Natural killer cell (primary cell): Measurements from ENCODE around the gene ROPN1B. TPM values are rescaled to one million over a fixed set of nuclear protein-coding genes. Genes with fewer than 3 reads are reported as not detected.

Experiments
- ATAC-seq, 3 donors: fragments of 150-1000 bp in 2 of 3; fragments of 200-7000 bp in 1 of 3; cut with Tn5 transposase; 1 replicate in 1 of 3; 2 replicates in 2 of 3; pipeline ENCODE4 v1.10.0; 2021; ENCODE audit warnings: mild to moderate bottlenecking in 2 of 3, moderate library complexity in 2 of 3
- DNase-seq, 2 donors: peaks; one replicate each; pipeline versions ENCODE4 v3.0.0 to v3.0.0-alpha.2; 2013 to 2021; ENCODE audit warnings: mixed read lengths in 1 of 2
- H3K27ac ChIP-seq: one replicate; pipeline ENCODE4 v1.5.1; 2013; ENCODE audit warnings: mild to moderate bottlenecking, low read length
- H3K27me3 ChIP-seq: one replicate; pipeline ENCODE4 v1.6.1; 2013; ENCODE audit warnings: low read length; ENCODE audit not compliant: control insufficient read depth, insufficient read depth
- H3K36me3 ChIP-seq: one replicate; pipeline ENCODE4 v1.6.1; 2013; ENCODE audit warnings: low read length; ENCODE audit not compliant: control insufficient read depth, insufficient read depth
- H3K4me1 ChIP-seq: one replicate; pipeline ENCODE4 v1.6.1; 2013; ENCODE audit warnings: low read length; ENCODE audit not compliant: control insufficient read depth, insufficient read depth
- H3K4me3 ChIP-seq: one replicate; pipeline ENCODE4 v1.5.1; 2013; ENCODE audit warnings: low read length
- H3K9me3 ChIP-seq: one replicate; pipeline ENCODE4 v1.6.1; 2013; ENCODE audit warnings: low read length; ENCODE audit not compliant: control insufficient read depth, insufficient read depth
- H3K27ac Mint-ChIP-seq, 2 donors: one replicate each; pipeline ENCODE4 v1.8.0; 2022; ENCODE audit warnings: mild to moderate bottlenecking in 2 of 2, mixed read lengths in 2 of 2, moderate library complexity in 1 of 2
- H3K27me3 Mint-ChIP-seq, 2 donors: one replicate each; pipeline ENCODE4 v1.8.0; 2022; ENCODE audit warnings: low read depth in 2 of 2, mixed read lengths in 2 of 2
- H3K36me3 Mint-ChIP-seq: one replicate; pipeline ENCODE4 v1.8.0; 2022; ENCODE audit warnings: mixed read lengths
- H3K4me1 Mint-ChIP-seq, 2 donors: one replicate each; pipeline ENCODE4 v1.8.0; 2022; ENCODE audit warnings: mixed read lengths in 2 of 2
- H3K4me3 Mint-ChIP-seq: one replicate; pipeline ENCODE4 v1.8.0; 2022; ENCODE audit warnings: mild to moderate bottlenecking, moderate library complexity, mixed read lengths
- H3K9me3 Mint-ChIP-seq, 2 donors: one replicate each; pipeline ENCODE4 v1.8.0; 2022; ENCODE audit warnings: mixed read lengths in 2 of 2
- CTCF ChIP-seq: fragments of 200-600 bp; IDR thresholded peaks from one replicate; pipeline ENCODE4 v1.8.0; 2022; ENCODE audit warnings: antibody characterized with exemption
- WGBS: methylation state at CpG from one replicate; pipeline ENCODE4 v1.1.7; 2013; ENCODE audit warnings: missing lambda C conversion rate; ENCODE audit not compliant: insufficient coverage; 5-methylcytosine and 5-hydroxymethylcytosine counted together
- intact Hi-C: fragments of 100-400 bp; cut with micrococcal nuclease; formaldehyde crosslinking; loops from one replicate; pipeline ENCODE4 v1.14.2; 2022
- total RNA-seq, 4 donors: library from RNA; stranded (reverse); fragments of 120-200 nt in 1 of 4; gene quantifications; one replicate each; pipeline versions ENCODE4 v1.2.3 to v1.2.4, GENCODE V29; 2013 to 2022

ROPN1B gene
- total RNA-seq, 3 donors from 2014 or later (not counting 1 experiment from before 2014, with no cell fraction given) = not detected

DNA sequence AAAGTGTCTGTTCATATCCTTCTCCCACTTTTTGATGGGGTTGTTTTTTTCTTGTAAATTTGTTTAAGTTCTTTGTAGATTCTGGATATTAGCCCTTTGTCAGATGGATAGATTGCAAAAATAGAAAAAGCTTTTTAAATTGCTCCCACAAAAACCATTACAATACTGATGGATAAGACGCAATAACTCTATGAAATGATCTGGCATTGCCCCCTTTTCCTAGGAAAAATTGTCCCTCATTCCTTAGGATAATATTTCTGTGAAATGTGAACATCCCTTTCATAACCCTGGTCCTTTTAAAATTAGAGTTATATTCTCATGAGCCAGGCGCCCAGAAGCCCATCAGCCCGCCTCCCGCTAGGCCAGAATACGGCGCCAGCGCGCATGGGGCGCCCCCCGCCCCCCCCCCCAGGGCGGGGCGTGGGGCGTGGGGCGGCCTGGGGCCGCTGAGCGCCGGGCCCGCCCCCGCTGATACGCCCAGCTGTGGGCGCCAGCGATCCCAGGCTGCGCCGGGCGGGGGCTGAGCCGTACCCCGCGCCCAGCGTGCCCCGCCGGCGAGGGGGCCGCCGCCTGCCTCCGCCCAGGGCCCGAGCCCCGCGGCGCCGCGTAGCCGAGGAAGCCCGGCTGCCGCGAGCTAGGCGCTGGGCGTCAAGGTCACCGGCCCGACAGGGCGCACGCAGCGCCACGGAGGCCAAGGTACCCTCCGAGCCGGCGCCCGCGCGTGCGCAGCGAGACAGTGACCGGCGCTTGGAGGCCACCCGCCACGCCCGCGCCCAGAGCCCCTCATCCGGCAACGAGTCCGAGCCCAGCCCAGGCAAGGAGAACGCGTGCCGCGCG lies 11.1 kb upstream of the ROPN1B start:
- H3K9me3 ChIP-seq = no peaks in the 10 kb centered on the region
- no peaks in the 10 kb centered on the region for H3K36me3 ChIP-seq
- Mint-ChIP-seq H3K4me3 (no peak overlapping the region), H3K4me1 (no peaks in the 10 kb centered on the region), H3K9me3 (no peaks in the 10 kb centered on the region), H3K27ac (no peak overlapping the region), H3K27me3 (peaks cover 5 to 15% of the 10 kb centered on the region in 2 donors), H3K36me3 (no peaks in the 10 kb centered on the region)
- intact Hi-C loops = no loop called here
- no peak overlapping the region for H3K27ac ChIP-seq
- no peak overlapping the region for H3K4me3 ChIP-seq
- no peaks in the 10 kb centered on the region for H3K4me1 ChIP-seq
- no peak for TF ChIP-seq CTCF
- DNase-seq = no peak
- WGBS = 15% methylated on average over 71 of the region's 75 CpGs
- peak in 2 of 3 donors; percentile 47 to 68 for ATAC-seq
- peaks cover 3% of the 10 kb centered on the region for H3K27me3 ChIP-seq

DNA sequence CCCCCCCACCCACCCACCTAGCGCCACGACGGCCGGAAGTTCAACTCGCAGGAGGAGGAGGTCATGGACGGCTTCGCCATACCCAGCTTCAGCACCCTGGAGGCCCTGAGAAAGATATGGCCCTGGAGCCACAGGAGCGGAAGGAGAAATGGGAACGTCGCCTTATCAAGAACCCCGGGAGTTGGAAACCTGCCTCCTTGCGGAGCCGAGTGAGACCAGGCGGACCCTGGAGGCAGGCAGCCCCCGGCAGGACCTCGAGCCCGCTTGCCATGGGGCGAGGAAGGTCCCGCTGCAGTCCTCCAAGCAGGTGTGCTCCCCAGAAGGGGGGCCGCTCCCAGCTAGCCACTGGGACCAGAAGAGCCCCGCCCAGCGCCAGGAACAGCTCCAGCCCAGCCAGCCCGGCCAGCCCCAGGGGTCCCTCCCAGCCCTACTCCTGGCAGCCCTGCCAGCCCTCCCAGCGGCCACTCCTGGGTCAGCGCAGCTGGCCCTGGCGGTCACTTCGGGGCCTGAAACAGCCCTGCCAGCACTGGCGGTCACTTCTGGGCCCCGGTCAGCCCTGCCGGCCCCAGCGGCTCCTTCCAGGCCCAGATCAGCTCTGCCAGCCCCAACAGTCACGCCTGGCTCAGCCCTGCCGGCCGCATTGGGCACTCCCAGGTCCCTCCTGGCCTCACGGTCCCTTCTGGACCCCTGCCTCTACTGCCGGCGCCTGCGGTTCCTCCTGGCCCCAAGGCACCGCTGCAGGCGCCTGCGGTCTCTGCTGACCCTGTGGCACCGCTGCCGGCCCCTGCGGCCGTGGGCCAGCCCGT lies 10.3 kb upstream of the ROPN1B start:
- Histone ChIP-seq H3K36me3 (no peaks in the 10 kb centered on the region), H3K9me3 (no peaks in the 10 kb centered on the region), H3K27ac (no peak overlapping the region), H3K4me1 (no peaks in the 10 kb centered on the region), H3K4me3 (no peak overlapping the region), H3K27me3 (peaks cover 3% of the 10 kb centered on the region)
- TF ChIP-seq CTCF = no peak
- H3K9me3 Mint-ChIP-seq = no peaks in the 10 kb centered on the region
- intact Hi-C loops = no loop called here
- H3K4me3 Mint-ChIP-seq = no peak overlapping the region
- no peak for DNase-seq
- H3K27me3 Mint-ChIP-seq = peaks cover 5 to 11% of the 10 kb centered on the region in 2 donors
- H3K36me3 Mint-ChIP-seq = no peaks in the 10 kb centered on the region
- no peaks in the 10 kb centered on the region for H3K4me1 Mint-ChIP-seq
- H3K27ac Mint-ChIP-seq = no peak overlapping the region
- peak in 1 of 3 donors; percentile 7 for ATAC-seq
- 80% methylated on average over 45 of the region's 46 CpGs for WGBS

- 93% methylated on average over 39 of the region's 39 CpGs for WGBS
- Mint-ChIP-seq H3K36me3 (no peaks in the 10 kb centered on the region), H3K27me3 (peaks cover 5 to 8% of the 10 kb centered on the region in 2 donors), H3K4me1 (no peaks in the 10 kb centered on the region), H3K4me3 (no peak overlapping the region), H3K27ac (no peak overlapping the region), H3K9me3 (no peaks in the 10 kb centered on the region)
- H3K4me1 ChIP-seq = no peaks in the 10 kb centered on the region
- H3K36me3 ChIP-seq = no peaks in the 10 kb centered on the region
- no peak for DNase-seq
- no peak overlapping the region for H3K4me3 ChIP-seq
- no peak for TF ChIP-seq CTCF
- H3K27ac ChIP-seq = no peak overlapping the region
- intact Hi-C loops = no loop called here
- ATAC-seq = peak in 1 of 3 donors; percentile 15
- H3K27me3 ChIP-seq = peaks cover 3% of the 10 kb centered on the region
- no peaks in the 10 kb centered on the region for H3K9me3 ChIP-seq
These were observed 9.5 kb upstream of the ROPN1B start for GRCh38 chr3:125959317-125960065.
